ENCODE data around the gene SMIM32. TPM values are rescaled to one million over a fixed set of nuclear protein-coding genes. Genes with fewer than 3 reads are reported as not detected.

SMIM32 gene
- total RNA-seq, 1 experiment from 2014 or later = 0.66 TPM

GRCh38 chr5:136186796-136187195 is 6.2 kb downstream of the SMIM32 start:
- peak overlapping the region; percentile 1 for H3K27ac Mint-ChIP-seq (ENCODE audit: unreplicated experiment)
- H3K4me3 Mint-ChIP-seq (ENCODE audit: unreplicated experiment) = no peak overlapping the region
- H3K27me3 Mint-ChIP-seq (ENCODE audit: insufficient read depth, unreplicated experiment) = no peaks in the 10 kb centered on the region
- H3K36me3 ChIP-seq (ENCODE audit: control insufficient read depth, insufficient read depth, low read length) = no peaks in the 10 kb centered on the region
- peaks cover 38% of the 10 kb centered on the region for H3K4me1 ChIP-seq
- peaks cover 80% of the 10 kb centered on the region for H3K36me3 Mint-ChIP-seq (ENCODE audit: insufficient read depth, unreplicated experiment)
- BruUV-seq (replicated peaks) = no TSS peak
- H3K4me3 ChIP-seq (ENCODE audit: low read depth, low read length) = no peak overlapping the region
- CTCF ChIA-PET = no interaction called here
- peaks cover 11% of the 10 kb centered on the region for H3K9me3 Mint-ChIP-seq (ENCODE audit: unreplicated experiment)
- TF ChIP-seq, protein P1, sequence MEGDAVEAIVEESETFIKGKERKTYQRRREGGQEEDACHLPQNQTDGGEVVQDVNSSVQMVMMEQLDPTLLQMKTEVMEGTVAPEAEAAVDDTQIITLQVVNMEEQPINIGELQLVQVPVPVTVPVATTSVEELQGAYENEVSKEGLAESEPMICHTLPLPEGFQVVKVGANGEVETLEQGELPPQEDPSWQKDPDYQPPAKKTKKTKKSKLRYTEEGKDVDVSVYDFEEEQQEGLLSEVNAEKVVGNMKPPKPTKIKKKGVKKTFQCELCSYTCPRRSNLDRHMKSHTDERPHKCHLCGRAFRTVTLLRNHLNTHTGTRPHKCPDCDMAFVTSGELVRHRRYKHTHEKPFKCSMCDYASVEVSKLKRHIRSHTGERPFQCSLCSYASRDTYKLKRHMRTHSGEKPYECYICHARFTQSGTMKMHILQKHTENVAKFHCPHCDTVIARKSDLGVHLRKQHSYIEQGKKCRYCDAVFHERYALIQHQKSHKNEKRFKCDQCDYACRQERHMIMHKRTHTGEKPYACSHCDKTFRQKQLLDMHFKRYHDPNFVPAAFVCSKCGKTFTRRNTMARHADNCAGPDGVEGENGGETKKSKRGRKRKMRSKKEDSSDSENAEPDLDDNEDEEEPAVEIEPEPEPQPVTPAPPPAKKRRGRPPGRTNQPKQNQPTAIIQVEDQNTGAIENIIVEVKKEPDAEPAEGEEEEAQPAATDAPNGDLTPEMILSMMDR (IDR thresholded peaks at IDR 0.05; ENCODE audit: insufficient read depth in 1 of 2, low read depth in 1 of 2, low read length in 1 of 2, severe bottlenecking in 1 of 2, unreplicated experiment in 1 of 2) = no peak
- H3K9me3 ChIP-seq = no peaks in the 10 kb centered on the region
- H3K27me3 ChIP-seq (replicated peaks; ENCODE audit: control insufficient read depth, insufficient read depth, low read length) = no peaks in the 10 kb centered on the region
- H3K4me1 Mint-ChIP-seq (ENCODE audit: low read depth, unreplicated experiment) = peaks cover 39% of the 10 kb centered on the region
- POLR2A ChIA-PET = no interaction called here
- intact Hi-C loops (cut with micrococcal nuclease; ENCODE audit: unreplicated experiment) = no loop called here
- no peak for DNase-seq

GRCh38 chr5:136185974-136186665 is 6.8 kb downstream of the SMIM32 start:
- no peak for DNase-seq
- no peak overlapping the region for H3K4me3 Mint-ChIP-seq (ENCODE audit: unreplicated experiment)
- H3K4me1 ChIP-seq = peaks cover 38% of the 10 kb centered on the region
- peaks cover 80% of the 10 kb centered on the region for H3K36me3 Mint-ChIP-seq (ENCODE audit: insufficient read depth, unreplicated experiment)
- no peaks in the 10 kb centered on the region for H3K36me3 ChIP-seq (ENCODE audit: control insufficient read depth, insufficient read depth, low read length)
- POLR2A ChIA-PET = no interaction called here
- BruUV-seq (replicated peaks) = no TSS peak
- H3K4me3 ChIP-seq (ENCODE audit: low read depth, low read length) = no peak overlapping the region
- no peaks in the 10 kb centered on the region for H3K9me3 ChIP-seq
- intact Hi-C loops (cut with micrococcal nuclease; ENCODE audit: unreplicated experiment) = no loop called here
- H3K4me1 Mint-ChIP-seq (ENCODE audit: low read depth, unreplicated experiment) = peaks cover 39% of the 10 kb centered on the region
- peak overlapping the region; percentile 1 for H3K27ac Mint-ChIP-seq (ENCODE audit: unreplicated experiment)
- H3K27me3 ChIP-seq (replicated peaks; ENCODE audit: control insufficient read depth, insufficient read depth, low read length) = no peaks in the 10 kb centered on the region
- peaks cover 11% of the 10 kb centered on the region for H3K9me3 Mint-ChIP-seq (ENCODE audit: unreplicated experiment)
- TF ChIP-seq, protein P1 (IDR thresholded peaks at IDR 0.05; ENCODE audit: insufficient read depth in 1 of 2, low read depth in 1 of 2, low read length in 1 of 2, severe bottlenecking in 1 of 2, unreplicated experiment in 1 of 2) = no peak
- CTCF ChIA-PET = no interaction called here
- H3K27me3 Mint-ChIP-seq (ENCODE audit: insufficient read depth, unreplicated experiment) = no peaks in the 10 kb centered on the region

GRCh38 chr5:136182618-136183017 is 10.3 kb downstream of the SMIM32 start:
- peaks cover 4% of the 10 kb centered on the region for H3K36me3 ChIP-seq (ENCODE audit: control insufficient read depth, insufficient read depth, low read length)
- ChIA-PET CTCF (interaction anchor here (0.7 kb wide), 1 partner anchor 370 kb away, joined by 7 read pairs; no protein-coding TSS in a partner anchor), POLR2A (no interaction called here)
- Mint-ChIP-seq H3K9me3 (ENCODE audit: unreplicated experiment) (peaks cover 6% of the 10 kb centered on the region), H3K4me3 (ENCODE audit: unreplicated experiment) (no peak overlapping the region), H3K36me3 (ENCODE audit: insufficient read depth, unreplicated experiment) (peaks cover 78% of the 10 kb centered on the region), H3K27ac (ENCODE audit: unreplicated experiment) (no peak overlapping the region), H3K27me3 (ENCODE audit: insufficient read depth, unreplicated experiment) (no peaks in the 10 kb centered on the region), H3K4me1 (ENCODE audit: low read depth, unreplicated experiment) (peaks cover 34% of the 10 kb centered on the region)
- H3K4me1 ChIP-seq = peaks cover 38% of the 10 kb centered on the region
- no peaks in the 10 kb centered on the region for H3K9me3 ChIP-seq
- intact Hi-C loops (cut with micrococcal nuclease; ENCODE audit: unreplicated experiment) = no loop called here
- no peak overlapping the region for H3K4me3 ChIP-seq (ENCODE audit: low read depth, low read length)
- no TSS peak for BruUV-seq (replicated peaks)
- no peaks in the 10 kb centered on the region for H3K27me3 ChIP-seq (replicated peaks; ENCODE audit: control insufficient read depth, insufficient read depth, low read length)
- DNase-seq = no peak
- TF ChIP-seq, protein P1 (IDR thresholded peaks at IDR 0.05; ENCODE audit: insufficient read depth in 1 of 2, low read depth in 1 of 2, low read length in 1 of 2, severe bottlenecking in 1 of 2, unreplicated experiment in 1 of 2) = no peak

Measured in Caco-2 (cell line).